Keratinocyte (primary cell): ENCODE measurements around the gene CFAP61. TPM values are rescaled to one million over a fixed set of nuclear protein-coding genes. Genes with fewer than 3 reads are reported as not detected.

ENCODE experiments used
- DNase-seq: peaks from one replicate; pipeline ENCODE4 v3.0.0-alpha.2; 2011; ENCODE audit warnings: low read depth, missing footprints, low spot score
- FAIRE-seq: peaks from 2 replicates; lab custom pipeline; 2011; peaks lifted over from hg19 to GRCh38; lab: Jason Lieb, UNC
- H2AFZ ChIP-seq: 2 replicates; pipeline ENCODE4 v1.6.0; 2012; ENCODE audit warnings: low read length, control low read depth, inconsistent platforms; ENCODE audit not compliant: control insufficient read depth
- H3K27ac ChIP-seq: 2 replicates; pipeline ENCODE4 v1.5.1; 2011; ENCODE audit warnings: low read length; ENCODE audit not compliant: control insufficient read depth, insufficient read depth
- H3K27me3 ChIP-seq: 3 replicates; pipeline ENCODE4 v1.6.0; 2011; ENCODE audit warnings: low read length; ENCODE audit not compliant: control insufficient read depth, insufficient read depth; ENCODE audit errors: extremely low read depth
- H3K36me3 ChIP-seq, 2 experiments: 2 replicates in 1 of 2; 3 replicates in 1 of 2; pipeline ENCODE4 v1.5.1; 2011; ENCODE audit warnings: low read length in 2 of 2, mild to moderate bottlenecking in 1 of 2; ENCODE audit not compliant: control insufficient read depth in 2 of 2, insufficient read depth in 2 of 2; ENCODE audit errors: extremely low read depth in 1 of 2
- H3K4me1 ChIP-seq: 3 replicates; pipeline ENCODE4 v1.5.1; 2011; ENCODE audit warnings: low read length; ENCODE audit not compliant: control insufficient read depth, insufficient read depth; ENCODE audit errors: extremely low read depth
- H3K4me2 ChIP-seq: 3 replicates; pipeline ENCODE4 v1.6.0; 2011; ENCODE audit warnings: low read depth, low read length; ENCODE audit not compliant: control insufficient read depth, insufficient read depth; ENCODE audit errors: extremely low read depth
- H3K4me3 ChIP-seq, 3 experiments: fragments of 200-600 bp in 1 of 3; sonication (generic) in 1 of 3; 2 replicates in 2 of 3; 3 replicates in 1 of 3; pipeline ENCODE4 v1.5.1; 2011 to 2016; ENCODE audit warnings: low read length in 3 of 3, mild to moderate bottlenecking in 3 of 3, control low read depth in 2 of 3, inconsistent platforms in 1 of 3, low read depth in 1 of 3, mixed read lengths in 1 of 3, mixed run types in 1 of 3, moderate library complexity in 1 of 3; ENCODE audit not compliant: control insufficient read depth in 2 of 3, insufficient read depth in 2 of 3; ENCODE audit errors: extremely low read depth in 1 of 3
- H3K79me2 ChIP-seq: 2 replicates; pipeline ENCODE4 v1.6.0; 2012; ENCODE audit warnings: low read length; ENCODE audit not compliant: control insufficient read depth, insufficient read depth
- H3K9ac ChIP-seq: 3 replicates; pipeline ENCODE4 v1.6.0; 2011; ENCODE audit warnings: low read length; ENCODE audit not compliant: control insufficient read depth, insufficient read depth; ENCODE audit errors: extremely low read depth
- H3K9me1 ChIP-seq: 3 replicates; pipeline ENCODE4 v1.6.0; 2011; ENCODE audit warnings: low read length; ENCODE audit not compliant: control insufficient read depth, insufficient read depth; ENCODE audit errors: extremely low read depth
- H3K9me3 ChIP-seq: 2 replicates; pipeline ENCODE4 v1.5.1; 2012; ENCODE audit warnings: low read depth, low read length; ENCODE audit not compliant: control insufficient read depth
- H4K20me1 ChIP-seq: 3 replicates; pipeline ENCODE4 v1.6.0; 2011; ENCODE audit warnings: low read length; ENCODE audit not compliant: control insufficient read depth, insufficient read depth; ENCODE audit errors: extremely low read depth
- EZH2 ChIP-seq: IDR thresholded peaks from one replicate; pipeline ENCODE4 v1.6.1; 2012; ENCODE audit warnings: inconsistent platforms, mild to moderate bottlenecking, low read length, moderate library complexity
- dilution Hi-C: fragments of 300-500 bp; cut with MboI; formaldehyde crosslinking; loops from one replicate; pipeline ENCODE4 v1.7.0; 2020; ENCODE audit warnings: low sequenced_read_pairs; ENCODE audit not compliant: extremely low pct_ligation_motif_present
- polyA plus RNA-seq, 5 experiments: library from polyadenylated mRNA; depleted of rRNA in 3 of 5; stranded (reverse) in 3 of 5; stranded (forward) in 1 of 5; unstranded in 1 of 5; fragments of >200 nt; gene quantifications; 1 replicate in 1 of 5; 2 replicates in 3 of 5; 3 replicates in 1 of 5; pipeline versions ENCODE4 v1.2.1 to v1.2.3, GENCODE V29; 2011 to 2012; ENCODE audit warnings: missing spikeins in 2 of 5, low read depth in 1 of 5, low replicate concordance in 1 of 5
- TF ChIP-seq, protein P1 (sequence below), 3 experiments: IDR thresholded peaks in 1 of 3; conservative IDR thresholded peaks in 1 of 3; optimal IDR thresholded peaks in 1 of 3; 2 replicates in 2 of 3; 3 replicates in 1 of 3; pipeline versions ENCODE3 to v1.5.1; 2011; ENCODE audit warnings: low read length in 3 of 3, mild to moderate bottlenecking in 3 of 3, moderate library complexity in 2 of 3, control low read depth in 1 of 3, inconsistent platforms in 1 of 3; ENCODE audit not compliant: insufficient read depth in 2 of 3; ENCODE audit errors: extremely low read depth in 1 of 3

The CFAP61 gene
- polyA plus RNA-seq, 1 donor (not counting 4 experiments of a cell fraction or from before 2014, with no cell fraction given): 0.25 TPM

DNA sequence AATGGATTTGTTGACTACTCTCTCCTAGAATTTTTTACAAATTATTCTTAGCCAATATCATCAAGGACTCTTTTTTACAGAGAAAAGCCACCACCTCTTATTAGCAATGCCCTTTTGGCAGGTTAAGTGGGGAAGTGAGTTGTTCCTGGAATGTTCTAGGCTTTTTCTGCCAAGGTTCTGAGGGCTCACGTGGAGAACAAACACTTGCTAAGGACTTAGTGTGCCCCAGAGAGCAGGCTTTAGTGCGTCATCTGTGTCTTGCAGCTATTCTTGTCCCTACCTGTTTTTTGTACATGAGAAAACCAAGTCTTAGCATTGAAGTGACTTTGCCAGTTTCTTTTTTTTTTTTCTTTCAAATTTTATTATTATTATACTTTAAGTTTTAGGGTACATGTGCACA lies 33.5 kb downstream of the CFAP61 start:
- TF ChIP-seq, protein P1, sequence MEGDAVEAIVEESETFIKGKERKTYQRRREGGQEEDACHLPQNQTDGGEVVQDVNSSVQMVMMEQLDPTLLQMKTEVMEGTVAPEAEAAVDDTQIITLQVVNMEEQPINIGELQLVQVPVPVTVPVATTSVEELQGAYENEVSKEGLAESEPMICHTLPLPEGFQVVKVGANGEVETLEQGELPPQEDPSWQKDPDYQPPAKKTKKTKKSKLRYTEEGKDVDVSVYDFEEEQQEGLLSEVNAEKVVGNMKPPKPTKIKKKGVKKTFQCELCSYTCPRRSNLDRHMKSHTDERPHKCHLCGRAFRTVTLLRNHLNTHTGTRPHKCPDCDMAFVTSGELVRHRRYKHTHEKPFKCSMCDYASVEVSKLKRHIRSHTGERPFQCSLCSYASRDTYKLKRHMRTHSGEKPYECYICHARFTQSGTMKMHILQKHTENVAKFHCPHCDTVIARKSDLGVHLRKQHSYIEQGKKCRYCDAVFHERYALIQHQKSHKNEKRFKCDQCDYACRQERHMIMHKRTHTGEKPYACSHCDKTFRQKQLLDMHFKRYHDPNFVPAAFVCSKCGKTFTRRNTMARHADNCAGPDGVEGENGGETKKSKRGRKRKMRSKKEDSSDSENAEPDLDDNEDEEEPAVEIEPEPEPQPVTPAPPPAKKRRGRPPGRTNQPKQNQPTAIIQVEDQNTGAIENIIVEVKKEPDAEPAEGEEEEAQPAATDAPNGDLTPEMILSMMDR (optimal IDR thresholded peaks at IDR 0.05 in 1 of 3, IDR thresholded peaks at IDR 0.05 in 1 of 3, conservative IDR thresholded peaks at IDR 0.05 in 1 of 3; ENCODE audit: extremely low read depth in 1 of 3, insufficient read depth in 2 of 3, low read length in 3 of 3): no peak
- Histone ChIP-seq H3K4me3 (no peak overlapping the region), H3K9me3 (no peaks in the 10 kb centered on the region), H3K27ac (no peak overlapping the region), H3K4me1 (no peaks in the 10 kb centered on the region), H3K36me3 (no peaks in the 10 kb centered on the region), H3K79me2 (no peaks in the 10 kb centered on the region), H2AFZ (no peak overlapping the region), H3K9me1 (no peaks in the 10 kb centered on the region), H3K9ac (no peak overlapping the region), H4K20me1 (no peaks in the 10 kb centered on the region), H3K4me2 (no peak overlapping the region), H3K27me3 (no peaks in the 10 kb centered on the region)
- peak; percentile 26 for DNase-seq
- dilution Hi-C loops: no loop called here
- FAIRE-seq: no peak

DNA sequence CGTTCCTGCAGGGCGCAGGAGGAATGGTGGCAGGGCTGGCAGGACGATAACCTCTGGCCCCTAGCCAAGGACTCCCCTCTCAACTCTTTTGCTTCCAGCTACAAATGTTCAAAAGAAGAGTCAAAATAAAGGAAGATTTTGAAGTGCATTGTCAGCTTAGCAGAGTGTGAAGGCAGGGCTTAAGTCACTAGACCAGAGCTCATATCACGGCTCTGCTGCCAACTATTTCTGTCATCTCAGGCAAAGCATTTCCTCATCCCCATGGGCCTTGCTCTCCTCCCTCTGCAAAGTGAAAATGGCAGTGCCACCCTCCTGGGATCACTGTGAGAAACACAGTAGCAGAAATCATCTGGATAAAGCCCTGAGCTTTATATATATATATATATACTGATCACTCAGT lies 36.7 kb downstream of the CFAP61 start:
- Histone ChIP-seq H3K27me3 (no peaks in the 10 kb centered on the region), H3K27ac (no peak overlapping the region), H3K9me1 (no peaks in the 10 kb centered on the region), H4K20me1 (no peaks in the 10 kb centered on the region), H3K4me3 (no peak overlapping the region), H3K9me3 (no peaks in the 10 kb centered on the region), H3K4me2 (no peak overlapping the region), H3K9ac (no peak overlapping the region), H3K79me2 (no peaks in the 10 kb centered on the region), H3K4me1 (no peaks in the 10 kb centered on the region), H3K36me3 (no peaks in the 10 kb centered on the region), H2AFZ (no peak overlapping the region)
- FAIRE-seq: no peak
- DNase-seq: no peak
- dilution Hi-C loops: no loop called here
- TF ChIP-seq EZH2: no peak
- TF ChIP-seq, protein P1 (optimal IDR thresholded peaks at IDR 0.05 in 1 of 3, IDR thresholded peaks at IDR 0.05 in 1 of 3, conservative IDR thresholded peaks at IDR 0.05 in 1 of 3; ENCODE audit: extremely low read depth in 1 of 3, insufficient read depth in 2 of 3, low read length in 3 of 3): no peak
